Fibroblast of peridontal ligament (primary cell): Measurements from ENCODE around the gene IGFN1.
A peak's percentile ranks its signal among the peaks of the same experiment; 100 is the strongest.
"Not testable (repeated sequence)": the region's sequence is repeated elsewhere in the genome, so short reads cannot be mapped to it uniquely, and the experiment has no call there.

ENCODE experiments used
- DNase-seq: peaks from one replicate; pipeline ENCODE4 v3.0.0-alpha.2; 2010; ENCODE audit errors: extremely low read depth

The IGFN1 gene

DNA sequence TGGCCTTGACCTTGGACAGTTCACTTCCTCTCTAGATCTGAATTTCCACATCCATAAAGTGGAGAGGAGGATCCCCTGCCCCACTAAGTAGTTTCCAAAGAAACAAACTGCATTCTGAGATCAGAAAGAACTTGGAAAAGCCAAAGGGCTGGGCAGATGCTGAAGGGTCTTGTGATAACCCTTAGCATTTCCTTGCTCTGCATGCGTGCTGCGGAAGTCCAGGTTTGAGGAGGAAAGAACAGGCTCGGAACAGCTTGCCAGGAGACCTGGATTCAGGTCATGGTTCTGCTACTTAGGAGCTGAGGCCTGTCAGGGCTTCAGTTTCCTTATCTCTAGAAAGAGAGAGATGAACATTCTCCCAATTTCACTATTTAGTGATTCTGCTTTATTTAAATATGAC is 27.2 kb downstream of the IGFN1 start:
- no peak for DNase-seq

DNA sequence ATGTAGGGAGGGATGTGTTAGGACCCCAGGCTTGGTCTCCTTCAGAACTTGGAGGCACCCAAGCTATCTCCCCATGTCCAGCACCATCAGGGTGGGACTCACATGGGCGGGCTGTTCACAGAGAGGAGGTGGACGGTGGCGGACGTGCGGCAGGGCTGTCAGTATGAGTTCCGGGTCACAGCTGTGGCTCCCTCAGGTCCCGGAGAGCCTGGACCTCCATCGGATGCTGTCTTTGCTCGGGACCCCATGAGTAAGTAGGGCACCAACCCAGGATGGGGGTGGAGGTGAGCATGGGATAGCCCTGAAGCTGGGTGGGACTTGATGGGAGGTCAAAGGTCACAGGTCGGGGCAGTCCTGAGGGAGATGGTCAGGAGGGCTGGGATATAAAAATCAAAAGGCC is 27.8 kb downstream of the IGFN1 start:
- no peak for DNase-seq

DNA sequence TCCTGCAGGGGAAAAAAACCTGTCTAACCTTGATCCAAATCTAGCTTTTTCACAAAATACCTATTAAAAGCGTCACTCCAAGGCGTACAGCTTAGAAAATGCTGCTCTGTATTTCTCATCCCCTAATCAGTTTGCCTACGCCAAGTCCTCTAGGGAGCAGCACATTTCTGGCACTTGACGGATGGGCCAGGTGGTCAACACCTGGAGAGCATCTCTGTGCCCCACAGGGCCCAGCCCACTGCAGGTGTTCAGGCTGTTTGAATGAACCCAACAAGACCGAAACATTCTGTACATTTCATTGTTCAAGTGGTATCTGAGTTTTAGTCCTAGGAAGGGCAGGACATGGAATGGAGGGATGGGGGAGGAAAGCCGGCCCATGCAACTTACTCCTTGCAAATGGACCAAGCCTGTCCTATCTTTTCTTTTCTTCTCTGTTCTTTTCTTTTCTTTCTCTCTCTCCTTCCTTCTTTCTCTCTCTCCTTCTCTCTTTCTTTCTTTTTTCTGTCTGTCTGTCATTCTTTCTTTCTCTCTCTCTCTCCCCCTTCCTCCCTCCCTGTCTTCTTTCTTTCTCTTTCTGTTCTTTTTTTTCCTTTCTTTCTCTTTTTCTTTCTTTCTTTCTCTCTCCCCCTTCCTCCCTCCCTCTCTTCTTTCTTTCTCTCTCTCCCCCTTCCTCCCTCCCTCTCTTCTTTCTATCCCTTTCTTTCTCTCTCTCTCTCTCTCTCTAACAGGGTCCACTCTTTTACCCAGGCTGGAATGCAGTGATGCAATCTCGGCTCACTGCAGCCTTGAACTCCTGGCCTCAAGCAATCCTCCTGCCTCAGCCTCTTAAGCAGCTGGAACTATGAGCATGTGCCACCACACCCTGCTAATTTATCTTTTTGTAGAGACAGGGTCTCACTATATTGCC is 29.1 kb downstream of the IGFN1 start:
- DNase-seq = no peak

DNA sequence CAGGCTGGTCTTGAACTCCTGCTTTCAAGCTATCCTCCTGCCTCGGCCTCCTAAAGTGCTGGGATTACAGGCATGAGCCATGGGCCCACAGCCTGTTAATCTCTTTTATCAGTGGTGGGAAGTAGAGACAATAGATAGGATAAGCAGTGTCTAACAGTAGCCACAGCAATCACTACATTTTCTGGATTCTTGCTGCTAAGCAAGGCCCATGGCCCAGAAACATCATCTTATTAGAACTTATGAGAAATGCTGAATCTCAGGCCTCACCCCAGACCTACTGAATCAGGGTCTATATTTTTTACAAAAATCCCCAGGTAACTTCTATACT is 29.7 kb downstream of the IGFN1 start:
- no peak for DNase-seq

DNA sequence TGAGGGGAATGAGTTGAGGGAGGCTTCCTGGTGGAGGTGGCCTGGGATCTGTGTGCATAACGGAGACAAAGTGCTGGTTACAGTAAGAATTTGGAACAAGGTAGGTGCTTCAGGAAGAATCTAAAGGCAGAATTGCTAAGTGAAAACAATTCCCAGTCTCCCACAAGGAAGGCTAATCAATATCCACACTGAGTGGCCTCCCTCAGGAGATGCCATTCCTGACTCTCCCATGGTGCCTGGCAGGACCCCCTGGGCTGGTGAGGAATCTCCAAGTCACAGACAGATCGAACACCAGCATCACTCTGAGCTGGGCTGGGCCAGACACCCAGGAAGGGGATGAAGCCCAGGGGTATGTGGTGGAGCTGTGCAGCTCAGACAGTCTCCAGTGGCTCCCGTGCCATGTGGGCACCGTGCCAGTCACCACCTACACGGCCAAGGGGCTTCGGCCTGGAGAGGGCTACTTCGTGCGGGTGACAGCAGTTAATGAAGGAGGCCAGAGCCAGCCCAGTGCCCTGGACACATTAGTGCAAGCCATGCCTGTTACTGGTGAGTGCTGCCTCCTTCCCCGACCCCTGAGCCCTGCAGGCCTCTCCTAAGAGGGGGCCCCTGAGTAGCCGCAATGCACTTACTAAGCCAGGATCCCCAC is 30.7 kb downstream of the IGFN1 start:
- DNase-seq = no peak

DNA sequence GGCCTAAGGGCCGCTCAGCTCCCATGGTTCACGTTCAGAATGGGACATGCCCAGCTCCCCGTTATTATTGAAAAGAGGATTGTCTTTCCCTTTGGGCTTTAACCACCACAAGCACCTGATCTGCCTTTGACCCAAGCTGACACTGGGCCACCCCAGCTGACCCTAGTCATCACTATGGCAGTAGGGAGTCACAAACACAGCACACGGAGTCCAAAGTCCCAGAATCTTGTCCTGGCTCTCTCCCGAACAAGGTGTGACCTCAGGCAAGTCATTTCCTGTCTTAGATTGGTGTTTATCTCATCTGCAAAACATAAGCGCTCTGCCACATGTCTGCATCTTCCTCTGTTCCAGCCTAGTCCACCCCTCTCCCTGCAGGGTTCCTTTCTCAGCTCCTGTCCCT is 31.5 kb downstream of the IGFN1 start:
- DNase-seq = no peak

DNA sequence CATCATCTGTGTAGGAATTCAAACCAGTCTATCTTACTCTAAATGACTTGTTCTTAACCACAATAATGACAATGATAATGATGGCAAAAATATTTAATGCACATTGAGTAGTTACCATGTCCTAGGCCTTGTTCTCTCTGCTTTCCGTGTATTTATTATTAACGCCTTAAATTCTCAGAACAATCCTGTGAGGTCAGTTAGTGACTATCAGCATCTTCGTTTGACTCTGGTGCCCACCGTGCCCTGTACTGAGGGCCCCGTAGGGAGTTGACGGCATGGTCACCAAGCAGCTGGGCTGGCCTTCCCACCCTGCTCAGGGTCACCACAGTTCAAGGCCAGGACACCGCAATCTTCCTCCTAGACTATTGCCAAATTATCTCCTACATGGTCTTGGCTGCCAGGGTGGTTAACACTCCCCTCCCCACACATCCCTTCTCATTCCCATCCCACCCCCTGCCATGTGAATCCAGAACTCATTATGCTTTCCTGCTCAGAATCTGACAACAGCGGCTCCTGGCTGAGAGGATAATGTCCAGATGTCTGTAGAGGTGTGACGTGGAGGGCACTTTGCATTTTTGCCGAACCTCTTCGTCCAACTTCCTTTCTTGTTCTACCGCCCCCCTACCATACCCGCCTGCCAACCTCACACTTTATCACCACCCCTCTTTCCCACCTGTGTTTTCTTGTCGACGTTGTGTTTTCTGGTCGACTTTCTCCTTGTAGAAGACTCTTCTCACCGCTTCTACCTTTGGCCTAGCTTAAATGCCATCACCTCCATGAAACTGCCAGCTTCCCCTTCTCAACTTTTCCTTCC is 33.4 kb downstream of the IGFN1 start:
- no peak for DNase-seq

DNA sequence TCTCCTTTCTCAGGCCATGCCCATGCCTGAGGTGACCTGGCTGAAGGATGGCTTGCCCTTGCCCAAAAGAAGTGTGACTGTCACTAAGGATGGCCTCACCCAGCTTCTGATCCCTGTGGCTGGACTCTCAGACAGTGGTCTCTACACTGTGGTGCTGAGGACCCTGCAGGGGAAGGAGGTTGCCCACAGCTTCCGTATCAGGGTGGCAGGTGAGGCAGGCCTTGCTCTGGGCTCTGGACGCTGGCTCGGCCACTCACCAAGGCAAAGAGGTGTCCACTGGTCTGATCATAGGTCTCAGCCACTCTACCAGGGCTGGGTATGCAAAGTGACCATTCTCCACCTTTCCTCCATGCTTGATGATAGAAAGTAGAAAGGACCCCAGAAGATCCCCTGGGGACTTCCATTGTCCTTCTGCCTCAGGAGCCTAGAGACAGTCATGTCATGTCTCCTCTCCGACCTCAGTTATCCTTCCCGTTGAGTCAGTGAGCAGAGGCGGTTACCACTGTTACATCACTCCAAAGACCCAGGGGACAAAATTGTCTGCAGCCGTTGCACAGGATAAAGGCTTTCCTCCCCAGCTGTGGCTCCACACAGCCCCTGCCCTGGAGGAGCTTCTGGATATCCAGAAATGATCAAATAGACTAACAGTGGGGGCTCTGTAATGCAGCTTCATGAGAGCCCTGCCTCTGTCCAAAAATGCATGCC is 34.2 kb downstream of the IGFN1 start:
- DNase-seq = peak; percentile 49

DNA sequence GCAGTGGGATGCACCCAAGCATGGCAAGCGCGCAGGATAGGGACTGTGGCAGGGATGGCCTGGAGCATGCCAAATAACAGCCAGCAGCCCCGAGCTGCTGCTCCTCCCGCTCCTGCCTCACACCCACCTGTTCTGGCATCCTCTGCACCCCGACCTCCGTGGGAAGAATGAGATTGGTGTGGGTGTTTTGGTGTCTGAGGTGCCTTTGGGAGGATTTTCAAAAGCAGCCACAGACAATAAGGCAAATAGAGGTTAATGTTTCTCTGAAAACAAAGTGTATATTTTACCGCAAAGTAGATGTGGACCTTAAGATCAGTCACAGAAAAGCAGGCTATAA is 35.5 kb downstream of the IGFN1 start:
- DNase-seq = no peak

DNA sequence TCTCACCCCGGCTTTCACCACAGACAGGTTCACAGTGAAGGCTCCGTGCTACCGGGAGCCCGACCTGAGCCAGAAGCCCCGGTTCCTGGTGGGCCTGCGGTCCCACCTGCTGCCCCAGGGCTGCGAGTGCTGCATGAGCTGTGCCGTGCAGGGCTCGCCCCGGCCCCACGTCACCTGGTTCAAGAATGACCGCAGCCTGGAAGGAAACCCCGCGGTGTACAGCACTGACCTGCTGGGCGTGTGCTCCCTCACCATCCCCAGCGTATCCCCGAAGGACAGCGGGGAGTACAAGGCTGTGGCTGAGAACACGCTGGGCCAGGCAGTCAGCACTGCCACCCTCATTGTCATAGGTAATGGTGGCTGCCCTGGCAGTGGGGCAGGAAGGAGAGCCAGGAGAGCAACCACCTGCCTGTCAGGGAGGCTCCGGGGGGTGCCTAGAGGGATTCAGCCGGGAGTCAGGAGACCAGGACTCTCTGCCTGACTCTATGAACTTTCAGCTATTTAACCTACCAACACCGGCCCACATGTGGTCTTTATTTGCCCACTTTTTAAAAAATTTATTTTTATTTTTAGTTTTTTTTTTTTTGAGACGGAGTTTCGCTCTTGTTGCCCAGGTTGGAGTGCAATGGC is 36.4 kb downstream of the IGFN1 start:
- DNase-seq = no peak

DNA sequence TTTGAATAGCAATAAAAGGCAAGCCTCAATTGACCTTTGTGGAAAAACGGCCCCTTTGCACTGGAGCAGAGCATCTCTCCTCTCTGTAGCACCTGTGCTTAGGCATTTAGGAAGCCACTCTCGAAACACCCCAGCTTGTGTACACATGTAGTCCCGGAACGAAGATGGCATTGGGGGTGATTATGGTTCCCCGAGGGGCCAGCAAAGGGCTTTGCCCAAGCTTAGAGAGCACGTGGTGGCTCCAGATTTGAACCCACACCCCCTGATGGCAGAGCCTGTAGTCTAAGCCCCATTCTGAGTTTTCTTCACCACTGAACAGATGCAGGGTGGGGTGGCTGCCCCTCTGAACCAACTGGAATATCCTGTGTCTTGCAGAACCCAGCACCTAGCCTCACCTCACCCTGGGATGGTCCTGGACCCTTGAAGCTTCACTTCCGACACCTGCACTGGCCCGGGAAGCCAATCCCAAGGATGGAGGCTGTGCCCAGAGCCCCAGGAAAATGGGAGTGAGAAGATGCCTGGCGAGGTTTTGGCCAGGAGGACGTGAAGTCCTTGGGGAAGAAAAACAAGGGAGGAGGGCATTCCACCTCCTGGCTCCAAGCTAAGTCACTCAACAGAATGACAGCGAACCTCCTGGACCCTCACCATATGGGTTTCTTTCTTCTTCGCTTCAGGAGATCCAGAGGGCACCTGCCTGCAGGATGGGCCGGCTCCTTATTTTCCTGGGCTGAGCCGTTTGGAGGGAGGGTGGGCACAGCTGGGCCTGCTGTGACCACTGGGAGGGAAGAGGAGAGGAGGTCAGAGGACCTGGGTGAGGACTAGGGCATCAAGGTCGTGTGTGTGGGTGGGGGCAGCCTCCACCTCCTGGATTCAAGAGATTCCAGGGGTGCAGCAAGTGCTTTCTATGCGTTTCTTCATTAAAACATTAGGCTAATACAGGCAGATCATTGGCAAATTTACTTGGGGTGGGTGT is 37.7 kb downstream of the IGFN1 start:
- DNase-seq = no peak

DNA sequence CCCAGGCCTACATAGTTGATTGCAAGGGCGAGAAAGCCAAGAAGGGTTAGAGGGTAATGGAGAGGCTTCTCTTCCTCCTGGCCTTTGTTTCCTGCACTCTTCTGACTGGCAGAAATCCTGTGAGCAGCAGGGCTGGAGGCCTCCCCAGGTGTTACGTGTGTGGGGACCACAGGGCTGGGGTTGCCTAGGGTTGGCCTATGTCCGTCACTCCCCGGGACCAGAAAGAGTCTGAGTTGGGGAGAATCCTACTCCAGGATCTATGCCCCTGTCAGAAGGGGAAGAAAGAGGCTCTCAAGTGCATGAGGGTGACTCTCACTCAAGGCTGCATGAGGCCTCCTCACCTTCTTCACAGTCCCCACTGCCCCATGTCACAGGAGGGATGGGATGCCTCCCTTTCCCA is 38.5 kb downstream of the IGFN1 start:
- no peak for DNase-seq

DNA sequence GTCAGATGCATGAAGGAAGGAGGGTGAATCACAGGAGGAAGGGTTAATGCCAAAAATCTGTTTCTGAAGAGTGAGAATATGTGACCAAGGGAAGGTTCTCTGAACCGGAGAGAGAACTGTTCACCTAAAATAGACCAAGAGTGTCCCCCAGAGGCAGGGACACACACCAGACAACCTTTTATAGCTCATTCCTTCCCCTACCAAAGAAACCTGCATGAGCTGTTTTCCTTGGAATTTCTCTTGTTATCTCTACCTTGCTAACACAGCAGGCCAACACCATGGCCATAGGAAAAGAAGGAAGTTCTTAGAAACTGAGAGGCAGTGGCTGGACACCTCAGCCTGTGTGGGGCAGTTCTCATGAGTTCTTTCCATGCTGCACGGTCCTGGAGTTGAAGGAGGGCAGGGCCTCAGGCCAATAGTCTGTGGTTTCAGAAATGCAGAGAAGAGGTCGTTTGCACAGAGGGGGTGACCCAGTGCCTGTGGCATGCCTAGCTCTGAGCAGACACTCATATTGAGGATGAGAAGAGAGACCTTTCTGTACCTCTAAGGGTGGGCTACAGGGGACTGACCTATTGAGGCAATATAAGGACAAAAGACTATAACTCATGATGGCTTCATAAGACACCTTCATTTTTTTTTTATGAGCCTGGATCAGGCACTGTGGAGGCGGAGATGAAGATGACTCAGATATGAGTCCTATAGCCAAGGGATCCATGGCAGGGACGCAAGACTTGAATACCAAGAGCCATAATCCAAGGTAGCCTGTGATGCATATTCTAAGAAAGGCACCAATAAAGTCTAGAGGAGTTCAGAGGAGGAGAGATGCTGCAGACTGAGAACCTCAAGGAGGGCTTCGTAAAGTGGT is 39.4 kb downstream of the IGFN1 start:
- peak; percentile 48 for DNase-seq

DNA sequence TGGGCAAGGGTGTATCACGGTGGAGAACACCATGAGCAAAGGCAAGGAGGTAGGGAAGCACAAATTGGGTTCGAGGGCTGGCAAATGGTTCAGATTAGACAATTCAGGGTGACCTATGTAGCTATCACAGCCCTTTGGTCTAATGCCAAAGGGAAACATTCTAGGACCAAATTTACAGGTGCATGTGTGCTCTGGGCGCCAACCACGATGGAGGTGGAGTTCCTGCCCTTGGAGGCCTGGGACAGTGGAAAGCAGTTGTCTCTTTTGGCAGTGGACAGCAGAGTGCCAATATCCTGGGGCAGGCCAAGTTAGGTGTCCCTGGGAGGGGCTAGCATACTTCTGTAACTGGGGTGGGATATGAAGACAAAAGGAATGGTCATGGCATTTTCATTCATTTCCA is 40.1 kb downstream of the IGFN1 start:
- DNase-seq = no peak

DNA sequence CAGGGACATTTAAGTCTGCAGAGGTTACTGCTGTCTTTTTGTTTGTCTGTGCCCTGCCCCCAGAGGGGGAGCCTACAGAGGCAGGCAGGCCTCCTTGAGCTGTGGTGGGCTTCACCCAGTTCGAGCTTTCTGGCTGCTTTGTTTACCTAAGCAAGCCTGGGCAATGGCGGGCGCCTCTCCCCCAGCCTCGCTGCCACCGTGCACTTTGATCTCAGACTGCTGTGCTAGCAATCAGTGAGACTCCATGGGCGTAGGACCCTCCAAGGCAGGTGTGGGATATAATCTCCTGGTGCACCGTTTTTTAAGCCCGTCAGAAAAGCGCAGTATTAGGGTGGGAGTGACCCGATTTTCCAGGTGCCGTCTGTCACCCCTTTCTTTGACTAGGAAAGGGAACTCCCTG is 49.0 kb downstream of the IGFN1 start:
- DNase-seq = not testable (repeated sequence)

DNA sequence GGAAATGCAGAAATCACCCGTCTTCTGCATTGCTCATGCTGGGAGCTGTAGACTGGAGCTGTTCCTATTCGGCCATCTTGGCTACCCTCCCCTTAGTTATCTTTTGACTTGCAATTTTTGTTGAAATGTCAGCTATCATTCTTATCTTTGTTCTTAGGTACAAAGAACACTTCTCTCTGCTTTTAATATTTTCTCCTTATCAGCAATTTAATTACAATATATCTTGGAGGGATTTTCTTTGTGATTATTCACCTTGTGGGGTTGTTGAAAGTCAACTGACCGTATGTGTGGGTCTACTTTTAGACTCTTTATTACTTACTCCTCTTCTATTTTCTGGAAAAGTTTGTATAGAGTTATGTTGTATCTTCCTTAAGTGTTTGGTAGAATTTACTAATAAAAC is 49.5 kb downstream of the IGFN1 start:
- DNase-seq = no peak

DNA sequence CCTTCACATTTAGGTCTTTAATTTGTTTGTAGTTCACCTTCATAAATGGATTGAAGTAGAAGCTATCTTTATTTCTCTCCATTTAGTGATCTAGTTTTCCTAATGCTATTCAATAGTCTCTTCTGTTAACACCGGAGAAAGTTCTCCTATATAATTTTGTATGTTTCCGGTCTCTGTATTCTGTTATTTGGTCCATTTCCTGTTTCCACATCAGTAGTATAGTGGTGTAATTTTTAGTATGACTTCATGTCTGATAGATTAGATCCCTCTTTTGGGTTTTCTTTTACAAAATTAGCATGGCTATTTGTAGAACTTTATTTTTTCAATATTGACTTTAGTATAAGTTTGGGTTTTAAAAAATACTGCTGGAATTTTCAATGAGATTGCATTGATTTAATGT is 51.1 kb downstream of the IGFN1 start:
- DNase-seq = no peak

DNA sequence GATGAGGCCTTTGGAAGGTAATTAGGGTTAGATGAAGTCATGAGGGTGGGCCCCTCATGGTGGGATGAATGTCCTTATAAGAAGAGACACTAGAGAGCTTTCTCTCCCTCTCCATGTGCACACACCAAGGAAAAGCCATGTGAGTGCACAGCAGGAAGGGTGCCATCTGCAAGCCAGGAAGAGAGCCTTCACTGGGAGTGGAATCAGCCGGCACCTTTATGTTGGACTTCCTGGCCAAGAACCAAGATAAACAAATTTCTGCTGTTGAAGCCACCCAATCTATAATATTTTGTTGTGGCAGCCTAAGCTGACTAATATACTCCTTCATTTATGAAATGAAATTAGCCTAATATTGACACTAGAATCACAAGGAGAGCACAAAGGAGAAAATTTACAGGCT is 54.5 kb downstream of the IGFN1 start:
- no peak for DNase-seq

DNA sequence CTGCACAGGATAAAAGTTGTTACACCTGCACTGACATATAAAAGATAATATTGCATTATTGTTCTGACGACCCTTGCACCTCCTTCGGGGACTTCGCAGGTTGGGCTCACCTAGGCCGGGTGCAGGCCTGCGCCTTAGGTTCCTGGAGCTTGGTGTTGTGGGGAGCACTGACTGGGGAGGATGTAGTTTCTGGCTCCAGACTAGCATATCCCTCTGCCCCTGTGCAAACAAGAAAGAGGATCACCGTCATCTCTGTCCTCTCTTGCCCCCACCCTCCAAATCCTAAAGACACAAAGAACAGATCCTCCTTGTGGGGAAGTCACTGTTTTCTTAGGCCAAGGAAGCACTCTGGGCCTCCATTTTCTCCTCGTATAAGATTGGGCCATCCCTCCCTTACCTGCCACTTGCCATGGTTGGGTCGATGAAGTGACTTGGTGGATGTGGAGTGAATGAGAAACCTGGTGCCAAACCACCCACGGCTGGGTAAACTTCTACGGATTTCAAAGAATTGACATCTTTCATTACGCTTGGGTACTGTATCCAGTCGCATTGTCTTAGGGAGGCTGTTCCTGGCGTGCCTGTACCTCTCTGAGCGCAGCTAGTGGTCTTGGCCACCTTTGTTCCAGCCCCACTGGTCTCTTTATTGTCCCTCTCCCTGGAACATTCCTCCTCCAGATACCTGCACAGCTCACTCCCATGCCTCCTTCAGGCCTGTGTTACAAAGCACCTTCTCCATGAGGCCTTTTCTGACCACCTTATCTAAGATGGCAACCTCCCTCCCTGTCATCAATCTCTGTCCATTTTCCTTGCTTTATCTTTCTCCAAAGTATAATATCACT is 58.3 kb downstream of the IGFN1 start:
- DNase-seq = no peak
